SK-N-SH treated with all-trans-retinoic acid at 6 μM for 48 hours (cell line): Measurements from ENCODE around the gene PRKACA.

Experiments used
- ATAC-seq: fragments of 200-7000 bp; cut with Tn5 transposase; 3 replicates; pipeline ENCODE4 v1.9.1; 2020; ENCODE audit warnings: mild to moderate bottlenecking, moderate library complexity
- ARNTL ChIP-seq: fragments of 450-650 bp; formaldehyde crosslinking; IDR thresholded peaks from 2 replicates; pipeline ENCODE4 v1.5.0; 2020; ENCODE audit warnings: low read depth, mild to moderate bottlenecking, moderate library complexity, borderline replicate concordance
- BACH2 ChIP-seq: fragments of 250-450 bp; sonication (Bioruptor Pico); IDR thresholded peaks from 2 replicates; pipeline ENCODE4 v1.9.0; 2021; ENCODE audit warnings: mild to moderate bottlenecking, borderline replicate concordance
- CREB5 ChIP-seq: fragments of 250-450 bp; sonication (Bioruptor Pico); IDR thresholded peaks from 2 replicates; pipeline ENCODE4 v1.5.1; 2020; ENCODE audit warnings: low read depth, mild to moderate bottlenecking, moderate library complexity
- ESRRG ChIP-seq: fragments of 250-450 bp; sonication (Bioruptor Pico); IDR thresholded peaks from 2 replicates; pipeline ENCODE4 v1.6.1; 2021; ENCODE audit warnings: mild to moderate bottlenecking
- GLIS3 ChIP-seq: fragments of 250-450 bp; sonication (Bioruptor Pico); IDR thresholded peaks from 2 replicates; pipeline ENCODE4 v1.5.0; 2020; ENCODE audit warnings: mild to moderate bottlenecking, moderate library complexity
- ISL1 ChIP-seq: fragments of 250-450 bp; sonication (Bioruptor Pico); IDR thresholded peaks from 2 replicates; pipeline ENCODE4 v2.1.2; 2022; ENCODE audit warnings: mild to moderate bottlenecking, moderate library complexity
- POU6F1 ChIP-seq: fragments of 250-450 bp; sonication (Bioruptor Pico); IDR thresholded peaks from 2 replicates; pipeline ENCODE4 v1.8.0; 2021; ENCODE audit warnings: low read depth, mild to moderate bottlenecking, moderate library complexity, borderline replicate concordance
- PPARA ChIP-seq: fragments of 250-450 bp; sonication (Bioruptor Pico); IDR thresholded peaks from 2 replicates; pipeline ENCODE4 v1.5.0; 2020; ENCODE audit warnings: mild to moderate bottlenecking, borderline replicate concordance
- RARB ChIP-seq: fragments of 250-450 bp; sonication (Bioruptor Pico); IDR thresholded peaks from 2 replicates; pipeline ENCODE4 v1.8.0; 2021; ENCODE audit warnings: mild to moderate bottlenecking, moderate library complexity
- SNAI2 ChIP-seq: fragments of 250-450 bp; sonication (Bioruptor Pico); IDR thresholded peaks from 2 replicates; pipeline ENCODE4 v1.5.0; 2020; ENCODE audit warnings: mild to moderate bottlenecking, moderate library complexity
- TCF4 ChIP-seq: fragments of 250-450 bp; sonication (Bioruptor Pico); IDR thresholded peaks from 2 replicates; pipeline ENCODE4 v1.8.0; 2021; ENCODE audit warnings: mild to moderate bottlenecking, moderate library complexity, borderline replicate concordance
- ZC3H10 ChIP-seq: fragments of 250-450 bp; sonication (Bioruptor Pico); IDR thresholded peaks from 2 replicates; pipeline ENCODE4 v1.5.1; 2021; ENCODE audit warnings: mild to moderate bottlenecking, moderate library complexity
- ZFP3 ChIP-seq: fragments of 250-450 bp; sonication (Bioruptor Pico); IDR thresholded peaks from 2 replicates; pipeline ENCODE4 v1.5.0; 2020; ENCODE audit warnings: mild to moderate bottlenecking, moderate library complexity
- ZNF565 ChIP-seq: fragments of 450-650 bp; formaldehyde crosslinking; conservative IDR thresholded peaks from 2 replicates; pipeline ENCODE4 v1.5.0; 2020; ENCODE audit warnings: low read depth, mild to moderate bottlenecking, moderate library complexity
- ZNF70 ChIP-seq: fragments of 450-650 bp; formaldehyde crosslinking; IDR thresholded peaks from 2 replicates; pipeline ENCODE4 v1.5.0; 2020; ENCODE audit warnings: mild to moderate bottlenecking, moderate library complexity
- ZNF8 ChIP-seq: fragments of 450-650 bp; formaldehyde crosslinking; IDR thresholded peaks from 2 replicates; pipeline ENCODE4 v1.5.0; 2020; ENCODE audit warnings: mild to moderate bottlenecking, moderate library complexity
- TF ChIP-seq, protein P1 (sequence below): fragments of 250-450 bp; sonication (Bioruptor Pico); IDR thresholded peaks from 2 replicates; pipeline ENCODE4 v1.5.0; 2020; ENCODE audit warnings: mild to moderate bottlenecking, moderate library complexity
- TF ChIP-seq, protein P2 (sequence below): fragments of 250-450 bp; sonication (Bioruptor Pico); IDR thresholded peaks from 2 replicates; pipeline ENCODE4 v1.8.0; 2020; ENCODE audit warnings: mild to moderate bottlenecking, moderate library complexity, borderline replicate concordance

PRKACA gene

GRCh38 chr19:14150770-14151661, 33.5 kb upstream of the PRKACA start:
- ATAC-seq: no peak
- TF ChIP-seq, protein P1, sequence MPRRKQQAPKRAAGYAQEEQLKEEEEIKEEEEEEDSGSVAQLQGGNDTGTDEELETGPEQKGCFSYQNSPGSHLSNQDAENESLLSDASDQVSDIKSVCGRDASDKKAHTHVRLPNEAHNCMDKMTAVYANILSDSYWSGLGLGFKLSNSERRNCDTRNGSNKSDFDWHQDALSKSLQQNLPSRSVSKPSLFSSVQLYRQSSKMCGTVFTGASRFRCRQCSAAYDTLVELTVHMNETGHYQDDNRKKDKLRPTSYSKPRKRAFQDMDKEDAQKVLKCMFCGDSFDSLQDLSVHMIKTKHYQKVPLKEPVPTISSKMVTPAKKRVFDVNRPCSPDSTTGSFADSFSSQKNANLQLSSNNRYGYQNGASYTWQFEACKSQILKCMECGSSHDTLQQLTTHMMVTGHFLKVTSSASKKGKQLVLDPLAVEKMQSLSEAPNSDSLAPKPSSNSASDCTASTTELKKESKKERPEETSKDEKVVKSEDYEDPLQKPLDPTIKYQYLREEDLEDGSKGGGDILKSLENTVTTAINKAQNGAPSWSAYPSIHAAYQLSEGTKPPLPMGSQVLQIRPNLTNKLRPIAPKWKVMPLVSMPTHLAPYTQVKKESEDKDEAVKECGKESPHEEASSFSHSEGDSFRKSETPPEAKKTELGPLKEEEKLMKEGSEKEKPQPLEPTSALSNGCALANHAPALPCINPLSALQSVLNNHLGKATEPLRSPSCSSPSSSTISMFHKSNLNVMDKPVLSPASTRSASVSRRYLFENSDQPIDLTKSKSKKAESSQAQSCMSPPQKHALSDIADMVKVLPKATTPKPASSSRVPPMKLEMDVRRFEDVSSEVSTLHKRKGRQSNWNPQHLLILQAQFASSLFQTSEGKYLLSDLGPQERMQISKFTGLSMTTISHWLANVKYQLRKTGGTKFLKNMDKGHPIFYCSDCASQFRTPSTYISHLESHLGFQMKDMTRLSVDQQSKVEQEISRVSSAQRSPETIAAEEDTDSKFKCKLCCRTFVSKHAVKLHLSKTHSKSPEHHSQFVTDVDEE (CRISPR knock-in tag): no peak
- no peak for TF ChIP-seq BACH2 (CRISPR knock-in tag)

DNA sequence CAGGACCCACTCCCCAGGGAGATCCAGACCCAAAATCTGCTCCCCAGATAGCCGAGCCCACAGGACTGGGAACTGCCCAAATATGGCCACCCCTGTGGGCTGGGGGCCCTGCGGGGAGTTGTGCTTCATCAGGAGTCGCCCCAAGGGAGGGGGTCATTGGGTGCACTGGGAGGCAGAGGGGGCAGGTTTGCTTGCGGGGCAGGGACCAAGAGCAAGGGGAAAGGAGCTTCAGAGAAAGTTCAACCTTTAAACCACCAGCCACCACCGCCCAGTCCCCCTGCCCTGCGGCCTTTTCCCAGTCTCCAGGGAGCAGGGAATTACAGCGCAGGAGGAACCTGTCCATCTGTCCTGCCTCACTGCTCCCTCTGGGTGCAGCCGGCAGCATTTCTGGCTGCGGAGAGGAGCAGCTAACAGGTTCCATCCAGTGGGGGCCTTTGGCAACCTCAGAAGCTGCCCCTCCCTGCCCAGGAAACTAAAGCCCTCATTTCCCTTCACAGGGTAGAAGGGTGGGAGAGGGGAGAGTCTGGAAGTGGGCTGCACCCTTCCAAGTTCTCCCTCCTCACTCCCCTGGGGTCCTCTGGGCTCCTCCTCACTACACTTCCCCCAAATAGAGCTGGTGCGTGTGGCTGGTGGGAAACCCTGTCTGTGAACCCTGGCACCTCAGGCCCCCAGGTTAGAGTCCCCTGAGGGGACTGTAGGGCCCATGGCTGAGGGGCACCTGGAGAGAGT, 32.6 kb upstream of the PRKACA start:
- TF ChIP-seq GLIS3 (CRISPR knock-in tag): no peak
- TF ChIP-seq ZNF70 (CRISPR knock-in tag): no peak
- no peak for TF ChIP-seq TCF4 (CRISPR knock-in tag)
- TF ChIP-seq ESRRG (CRISPR knock-in tag): no peak
- TF ChIP-seq ARNTL: no peak
- no peak for TF ChIP-seq SNAI2 (CRISPR knock-in tag)
- TF ChIP-seq ZNF8 (CRISPR knock-in tag): no peak
- TF ChIP-seq ZNF565 (CRISPR knock-in tag): no peak
- no peak for TF ChIP-seq PPARA
- no peak for ATAC-seq

DNA sequence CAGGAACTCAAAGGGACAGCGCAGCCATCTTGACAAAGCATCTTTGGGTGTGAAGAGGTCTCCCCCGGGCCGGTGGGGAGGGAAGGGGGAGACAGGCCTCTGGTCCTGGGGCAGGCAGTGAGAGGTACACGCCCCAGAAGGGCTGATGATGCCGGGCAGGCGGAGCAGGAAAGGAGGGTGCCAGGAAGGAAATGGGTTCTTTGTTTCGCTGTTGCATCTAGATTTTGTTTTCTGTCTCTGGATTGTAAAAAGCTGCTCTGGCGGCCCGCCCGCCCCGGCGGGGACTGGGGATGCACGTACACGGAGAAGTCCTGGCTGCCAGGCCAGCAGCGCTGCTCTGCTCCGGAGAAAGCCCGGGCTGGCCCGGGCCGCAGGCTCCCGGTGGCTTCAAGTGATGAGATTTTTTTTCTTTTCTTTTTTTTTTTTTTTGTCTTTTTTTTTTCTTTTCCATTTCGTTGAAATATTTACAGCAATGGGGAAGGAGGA, 32.0 kb upstream of the PRKACA start:
- TF ChIP-seq CREB5 (no peak), TCF4 (CRISPR knock-in tag) (no peak), ZC3H10 (CRISPR knock-in tag) (no peak), ZNF8 (CRISPR knock-in tag) (no peak), GLIS3 (CRISPR knock-in tag) (no peak), POU6F1 (CRISPR knock-in tag) (no peak), ZFP3 (no peak), SNAI2 (CRISPR knock-in tag) (no peak), BACH2 (CRISPR knock-in tag) (no peak)
- TF ChIP-seq, protein P2, sequence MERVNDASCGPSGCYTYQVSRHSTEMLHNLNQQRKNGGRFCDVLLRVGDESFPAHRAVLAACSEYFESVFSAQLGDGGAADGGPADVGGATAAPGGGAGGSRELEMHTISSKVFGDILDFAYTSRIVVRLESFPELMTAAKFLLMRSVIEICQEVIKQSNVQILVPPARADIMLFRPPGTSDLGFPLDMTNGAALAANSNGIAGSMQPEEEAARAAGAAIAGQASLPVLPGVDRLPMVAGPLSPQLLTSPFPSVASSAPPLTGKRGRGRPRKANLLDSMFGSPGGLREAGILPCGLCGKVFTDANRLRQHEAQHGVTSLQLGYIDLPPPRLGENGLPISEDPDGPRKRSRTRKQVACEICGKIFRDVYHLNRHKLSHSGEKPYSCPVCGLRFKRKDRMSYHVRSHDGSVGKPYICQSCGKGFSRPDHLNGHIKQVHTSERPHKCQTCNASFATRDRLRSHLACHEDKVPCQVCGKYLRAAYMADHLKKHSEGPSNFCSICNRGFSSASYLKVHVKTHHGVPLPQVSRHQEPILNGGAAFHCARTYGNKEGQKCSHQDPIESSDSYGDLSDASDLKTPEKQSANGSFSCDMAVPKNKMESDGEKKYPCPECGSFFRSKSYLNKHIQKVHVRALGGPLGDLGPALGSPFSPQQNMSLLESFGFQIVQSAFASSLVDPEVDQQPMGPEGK: no peak
- ATAC-seq: no peak

DNA sequence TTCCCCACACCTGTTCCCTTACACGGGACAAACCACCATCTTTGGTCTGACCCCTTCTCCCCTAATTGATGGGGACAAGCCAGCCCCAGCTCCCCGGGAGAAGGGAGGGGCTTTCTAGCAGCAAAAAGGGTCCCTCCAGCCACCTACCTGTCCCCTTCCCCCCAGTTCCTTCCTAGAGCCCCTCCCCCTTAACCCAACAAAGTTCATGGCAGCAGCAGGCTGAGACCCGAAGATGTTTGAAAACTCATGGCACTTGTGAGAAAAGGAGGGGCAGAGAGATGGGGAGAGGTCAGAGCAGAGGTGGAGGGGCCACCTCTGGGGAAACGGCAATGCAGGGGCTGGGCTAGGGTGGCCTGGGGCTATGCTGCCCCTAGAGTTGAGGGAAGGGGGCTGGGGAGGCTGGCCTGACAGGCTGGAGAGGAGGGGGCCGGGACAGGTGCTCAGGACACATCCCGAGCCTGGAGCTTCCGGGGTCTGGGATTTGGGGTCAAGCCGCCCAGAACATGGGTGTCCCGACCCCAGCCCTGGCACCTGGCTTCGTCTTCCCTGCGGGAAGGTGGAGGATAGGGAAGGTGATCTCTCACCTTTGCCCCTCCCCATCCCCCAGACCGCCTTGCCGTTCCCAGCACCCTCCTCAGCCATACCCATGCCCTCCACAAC, 31.3 kb upstream of the PRKACA start:
- ATAC-seq: no peak
- TF ChIP-seq, protein P1 (CRISPR knock-in tag): no peak
- TF ChIP-seq TCF4 (CRISPR knock-in tag) (no peak), ISL1 (CRISPR knock-in tag) (no peak), RARB (no peak), SNAI2 (CRISPR knock-in tag) (no peak), ESRRG (CRISPR knock-in tag) (no peak), ZNF8 (CRISPR knock-in tag) (no peak), GLIS3 (CRISPR knock-in tag) (no peak)
